Right hindlimb (tissue), 1 donor: Measurements from ENCODE around the gene SRRT.
"Not testable (repeated sequence)": the region's sequence is repeated elsewhere in the genome, so short reads cannot be mapped to it uniquely, and the experiment has no call there.

Source experiments
- DNase-seq: peaks from one replicate; pipeline ENCODE4 v3.0.0-alpha.2; 2018

SRRT gene

DNA sequence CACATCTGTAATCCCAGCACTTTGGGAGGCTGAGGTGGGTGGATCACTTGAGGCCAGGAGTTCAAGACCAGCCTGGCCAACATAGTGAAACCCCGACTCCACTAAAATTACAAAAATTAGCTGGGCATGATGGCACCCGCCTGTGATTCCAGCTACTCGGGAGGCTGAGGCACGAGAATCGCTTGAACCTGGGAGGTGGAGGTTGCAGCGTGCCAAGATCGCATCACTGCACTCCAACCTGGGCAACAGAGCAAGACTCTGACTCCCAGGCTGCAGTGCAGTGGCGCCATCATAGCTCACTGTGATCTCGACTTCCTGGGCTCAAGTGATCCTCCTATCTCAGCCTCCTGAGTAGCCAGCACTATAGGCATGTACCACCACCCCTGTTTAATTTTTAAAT, 20.0 kb upstream of the SRRT start:
- DNase-seq: not testable (repeated sequence)

DNA sequence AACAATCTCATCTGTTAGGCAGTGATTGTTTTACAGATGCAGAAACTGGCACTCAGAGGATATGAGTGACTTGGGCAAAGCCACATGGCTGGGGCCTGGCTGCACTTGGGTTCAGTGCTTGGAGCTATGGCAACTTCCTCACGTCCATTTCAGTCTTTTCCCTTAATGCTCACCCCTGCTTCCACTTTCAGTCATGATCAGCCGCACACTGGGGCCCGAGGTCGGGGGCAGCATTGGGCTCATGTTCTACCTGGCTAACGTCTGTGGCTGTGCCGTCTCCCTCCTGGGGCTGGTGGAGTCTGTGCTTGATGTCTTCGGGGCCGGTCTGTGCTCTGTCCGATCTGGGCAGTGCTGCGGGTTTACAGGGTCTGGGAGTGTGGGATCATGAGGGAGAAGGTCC, 19.4 kb upstream of the SRRT start:
- DNase-seq: no peak

GRCh38 chr7:100856871-100857282, 18.0 kb upstream of the SRRT start:
- DNase-seq: no peak

GRCh38 chr7:100859856-100860255, 15.0 kb upstream of the SRRT start:
- no peak for DNase-seq

GRCh38 chr7:100860702-100861615, 13.9 kb upstream of the SRRT start:
- no peak for DNase-seq

DNA sequence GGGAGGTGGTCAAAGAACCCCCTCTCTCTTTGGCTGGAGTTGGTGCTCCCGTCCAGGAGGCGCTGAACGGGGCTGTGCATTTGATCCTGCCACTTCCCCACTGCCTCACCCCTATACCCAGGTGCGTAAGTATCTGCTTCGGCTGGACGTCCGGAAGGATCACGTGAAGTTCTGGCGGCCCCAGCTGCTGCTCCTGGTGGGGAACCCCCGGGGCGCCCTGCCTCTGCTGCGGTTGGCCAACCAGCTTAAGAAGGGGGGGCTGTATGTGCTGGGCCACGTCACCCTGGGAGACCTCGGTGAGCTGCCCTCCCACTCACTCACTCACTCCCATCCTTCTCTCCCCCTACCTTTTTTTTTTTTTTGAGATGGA, 13.3 kb upstream of the SRRT start:
- no peak for DNase-seq

- no peak for DNase-seq
Measured at GRCh38 chr7:100863406-100863950, 11.4 kb upstream of the SRRT start.

- no peak for DNase-seq
Measured at GRCh38 chr7:100864263-100864845, 10.5 kb upstream of the SRRT start.

- DNase-seq: no peak
Measured at GRCh38 chr7:100865372-100865911, 9.5 kb upstream of the SRRT start.

GRCh38 chr7:100865938-100866728, 8.8 kb upstream of the SRRT start:
- peak; percentile 85 for DNase-seq

- DNase-seq: no peak
Measured at GRCh38 chr7:100866729-100867039, 8.2 kb upstream of the SRRT start.

GRCh38 chr7:100867040-100867775, 7.7 kb upstream of the SRRT start, which contains the start of gene TRIP6:
Gene TRIP6 (plus strand): TSS chr7:100867387. CDS start chr7:100867498, 111 bp downstream.
- peak; percentile 95 for DNase-seq

- DNase-seq: no peak
Measured at GRCh38 chr7:100867776-100868485, 7.0 kb upstream of the SRRT start.

GRCh38 chr7:100873599-100874299, 1.2 kb upstream of the SRRT start:
- no peak for DNase-seq

- no peak for DNase-seq
Measured at GRCh38 chr7:100874300-100874576, 665 bp upstream of the SRRT start.

- DNase-seq: peak; percentile 53
Measured at GRCh38 chr7:100875356-100875751, 451 bp downstream of the SRRT start.

- DNase-seq: no peak
Measured at GRCh38 chr7:100878013-100878412, 3.1 kb downstream of the SRRT start.

- DNase-seq: no peak
Measured at GRCh38 chr7:100878685-100879084, 3.8 kb downstream of the SRRT start.

DNA sequence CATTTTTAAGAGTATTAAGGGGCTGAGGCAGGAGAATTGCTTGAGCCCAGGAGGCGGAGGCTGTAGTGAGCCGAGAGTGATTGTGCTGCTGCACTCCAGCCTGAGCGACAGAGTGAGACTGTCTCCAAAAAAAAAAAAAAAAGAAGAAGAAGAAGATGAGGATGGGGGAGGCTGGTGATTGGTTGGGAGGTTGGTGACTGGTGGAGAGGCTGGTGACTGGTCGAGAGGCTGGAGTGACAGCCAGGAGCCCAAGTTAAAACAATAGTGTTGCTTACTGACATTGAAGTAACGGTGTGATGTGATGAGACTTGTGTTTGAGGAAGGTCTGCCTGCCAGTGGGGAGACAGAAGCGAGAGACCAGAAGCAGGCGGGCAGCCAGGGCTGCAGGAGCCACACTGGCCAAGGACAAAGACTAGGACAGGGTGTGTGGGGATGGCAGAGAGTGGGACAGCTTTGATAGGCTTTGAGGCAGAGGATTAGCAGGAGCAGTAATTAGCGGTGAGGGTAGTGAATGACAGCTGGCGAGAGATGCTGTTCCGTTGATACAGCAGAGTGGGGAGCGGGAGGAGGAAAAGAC, 4.9 kb downstream of the SRRT start:
- DNase-seq: no peak

- DNase-seq: no peak
Measured at GRCh38 chr7:100880645-100881044, 5.7 kb downstream of the SRRT start.

GRCh38 chr7:100881136-100881535, 6.2 kb downstream of the SRRT start:
- DNase-seq: no peak
